Liver (tissue), 9 donors: ENCODE measurements around the gene ACAD8. TPM values are rescaled to one million over a fixed set of nuclear protein-coding genes. Genes with fewer than 3 reads are reported as not detected.

Experiments used
- DNase-seq: peaks from one replicate; pipeline ENCODE4 v3.0.0-alpha.2; 2017; ENCODE audit warnings: low spot score
- H3K27ac ChIP-seq, 2 donors: one replicate each; pipeline ENCODE4 v1.7.0; 2013; ENCODE audit warnings: inconsistent platforms in 2 of 2, low read length in 2 of 2, control low read depth in 1 of 2, low read depth in 1 of 2, mild to moderate bottlenecking in 1 of 2
- H3K27me3 ChIP-seq, 4 donors: one replicate each; pipeline versions ENCODE4 v1.6.1 to v1.7.0; 2013; ENCODE audit warnings: low read length in 3 of 4, inconsistent platforms in 1 of 4, mild to moderate bottlenecking in 1 of 4, moderate library complexity in 1 of 4; ENCODE audit not compliant: control insufficient read depth in 4 of 4, insufficient read depth in 4 of 4
- H3K36me3 ChIP-seq, 4 donors: one replicate each; pipeline versions ENCODE4 v1.6.1 to v1.7.0; 2013; ENCODE audit warnings: low read length in 3 of 4, mild to moderate bottlenecking in 3 of 4, low read depth in 1 of 4, moderate library complexity in 1 of 4; ENCODE audit not compliant: control insufficient read depth in 4 of 4, insufficient read depth in 3 of 4
- H3K4me1 ChIP-seq, 4 donors: one replicate each; pipeline versions ENCODE4 v1.6.1 to v1.7.0; 2013; ENCODE audit warnings: low read length in 3 of 4, mild to moderate bottlenecking in 3 of 4, moderate library complexity in 1 of 4; ENCODE audit not compliant: control insufficient read depth in 4 of 4, insufficient read depth in 4 of 4
- H3K4me3 ChIP-seq, 3 donors: one replicate each; pipeline versions ENCODE4 v1.6.1 to v1.7.0; 2013; ENCODE audit warnings: low read length in 3 of 3, control low read depth in 1 of 3, low read depth in 1 of 3, mild to moderate bottlenecking in 1 of 3
- H3K9ac ChIP-seq, 2 donors: one replicate each; pipeline ENCODE4 v1.7.0; 2013; ENCODE audit warnings: low read length in 2 of 2, mild to moderate bottlenecking in 2 of 2, moderate library complexity in 2 of 2, control low read depth in 1 of 2, low read depth in 1 of 2
- H3K9me3 ChIP-seq, 4 donors: one replicate each; pipeline versions ENCODE4 v1.6.1 to v1.7.0; 2013; ENCODE audit warnings: low read length in 3 of 4; ENCODE audit not compliant: control insufficient read depth in 4 of 4
- EGR1 ChIP-seq, 2 donors: IDR thresholded peaks; 2 replicates each; pipeline ENCODE4 v1.6.1; 2016 to 2018; ENCODE audit warnings: antibody characterized with exemption in 2 of 2, low read depth in 2 of 2
- FOXA1 ChIP-seq: IDR thresholded peaks from 2 replicates; pipeline ENCODE4 v1.6.1; 2016; ENCODE audit warnings: antibody characterized with exemption
- GABPA ChIP-seq, 2 donors: IDR thresholded peaks in 1 of 2; conservative IDR thresholded peaks in 1 of 2; 2 replicates each; pipeline ENCODE4 v1.6.1; 2016; ENCODE audit warnings: antibody characterized with exemption in 2 of 2, mild to moderate bottlenecking in 1 of 2, moderate library complexity in 1 of 2
- HNF4A ChIP-seq, 2 donors: conservative IDR thresholded peaks; 2 replicates each; pipeline ENCODE4 v1.6.1; 2016; ENCODE audit warnings: antibody characterized with exemption in 2 of 2, mild to moderate bottlenecking in 2 of 2
- HNF4G ChIP-seq: IDR thresholded peaks from 2 replicates; pipeline ENCODE4 v1.6.1; 2016; ENCODE audit warnings: antibody characterized with exemption
- JUND ChIP-seq, 2 donors: IDR thresholded peaks; 2 replicates each; pipeline ENCODE4 v1.6.1; 2016; ENCODE audit warnings: antibody characterized with exemption in 2 of 2
- NR2F2 ChIP-seq: IDR thresholded peaks from 2 replicates; pipeline ENCODE4 v1.6.1; 2016; ENCODE audit warnings: antibody characterized with exemption
- RAD21 ChIP-seq, 2 donors: IDR thresholded peaks; 2 replicates each; pipeline ENCODE4 v1.6.1; 2016; ENCODE audit warnings: antibody characterized with exemption in 2 of 2, mild to moderate bottlenecking in 2 of 2
- RXRA ChIP-seq, 2 donors: IDR thresholded peaks; 2 replicates each; pipeline ENCODE4 v1.6.1; 2017 to 2018; ENCODE audit warnings: antibody characterized with exemption in 2 of 2, mild to moderate bottlenecking in 1 of 2
- SP1 ChIP-seq: IDR thresholded peaks from 2 replicates; pipeline ENCODE4 v1.6.1; 2018; ENCODE audit warnings: antibody characterized with exemption, mild to moderate bottlenecking
- TAF1 ChIP-seq: conservative IDR thresholded peaks from 2 replicates; pipeline ENCODE4 v1.6.1; 2016; ENCODE audit warnings: antibody characterized with exemption, mild to moderate bottlenecking
- YY1 ChIP-seq: IDR thresholded peaks from 2 replicates; pipeline ENCODE4 v1.6.1; 2016; ENCODE audit warnings: antibody characterized with exemption, mild to moderate bottlenecking
- WGBS: extraction: QIAGEN DNeasy Blood & Tissue Kit; methylation state at CpG from one replicate; pipeline ENCODE4 v1.1.7; 2013; 5-methylcytosine and 5-hydroxymethylcytosine counted together
- polyA plus RNA-seq, 2 donors: library from polyadenylated mRNA; stranded (reverse) in 1 of 2; unstranded in 1 of 2; fragments of 200-250 nt in 1 of 2; fragments of >200 nt in 1 of 2; fragmentation: Nextera tagmentation in 1 of 2; extraction: Ambion mirVana in 1 of 2; gene quantifications; one replicate each; pipeline versions ENCODE4 v1.2.1 to v1.2.3, GENCODE V29; 2013 to 2015
- total RNA-seq, 2 donors: library from RNA; depleted of rRNA; stranded (reverse); fragments of >200 nt; gene quantifications; one replicate each; pipeline ENCODE4 v1.2.3, GENCODE V29; 2014
- TF ChIP-seq, protein P1 (sequence below): IDR thresholded peaks from 2 replicates; pipeline ENCODE4 v1.6.1; 2016; ENCODE audit warnings: antibody characterized with exemption
- TF ChIP-seq, protein P2 (sequence below): IDR thresholded peaks from 2 replicates; pipeline ENCODE4 v1.6.1; 2016; ENCODE audit warnings: antibody characterized with exemption
- TF ChIP-seq, protein P3 (sequence below): IDR thresholded peaks from 2 replicates; pipeline ENCODE4 v1.6.1; 2016; ENCODE audit warnings: antibody characterized with exemption
- TF ChIP-seq, protein P4 (sequence below): IDR thresholded peaks from 2 replicates; pipeline ENCODE4 v1.6.1; 2016; ENCODE audit warnings: antibody characterized with exemption, mild to moderate bottlenecking
- TF ChIP-seq, protein P5 (sequence below): fragments of 150-350 bp; IDR thresholded peaks from 2 replicates; pipeline ENCODE4 v1.5.1; 2017; ENCODE audit warnings: improper control_type of control experiment, low read depth, low read length; ENCODE audit not compliant: missing input control
- donor health status: healthy.
- donor health status: healthy.
- donor health status: healthy.
- donor health status: healthy.
- donor health status: healthy.

ACAD8 gene
- total and polyA plus RNA-seq, 4 donors, result 14.1 to 32.2 (median 27.1) TPM

DNA sequence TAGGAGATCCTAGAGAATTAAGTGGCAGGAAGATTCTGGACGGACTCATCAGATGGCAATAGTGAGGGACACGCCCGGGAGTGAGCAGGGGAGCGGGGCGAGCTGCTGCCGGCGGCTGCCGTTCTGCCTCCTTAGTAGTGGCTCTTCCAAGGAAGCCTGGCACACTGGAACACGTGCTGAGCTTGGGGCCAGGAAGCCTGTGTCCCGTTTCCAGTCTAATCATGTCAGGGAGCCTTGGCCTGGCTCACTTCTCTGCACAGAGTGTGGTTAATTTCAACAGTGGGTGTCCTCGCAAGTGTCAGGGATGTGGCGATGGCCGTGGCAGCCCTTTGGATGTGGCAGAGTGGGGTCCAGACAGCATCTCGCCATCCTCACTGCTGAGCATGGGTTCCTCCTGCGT is 39.3 kb downstream of the ACAD8 start:
- Histone ChIP-seq H3K27me3 (peaks cover 0 to 4% (median 0%) of the 10 kb centered on the region in 4 donors), H3K36me3 (no peaks in the 10 kb centered on the region), H3K9me3 (no peaks in the 10 kb centered on the region), H3K27ac (no peak overlapping the region), H3K4me1 (no peaks in the 10 kb centered on the region), H3K9ac (no peak overlapping the region), H3K4me3 (no peak overlapping the region)
- DNase-seq, result no peak
- TF ChIP-seq, protein P1, sequence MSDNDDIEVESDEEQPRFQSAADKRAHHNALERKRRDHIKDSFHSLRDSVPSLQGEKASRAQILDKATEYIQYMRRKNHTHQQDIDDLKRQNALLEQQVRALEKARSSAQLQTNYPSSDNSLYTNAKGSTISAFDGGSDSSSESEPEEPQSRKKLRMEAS, result no peak
- TF ChIP-seq, protein P2, sequence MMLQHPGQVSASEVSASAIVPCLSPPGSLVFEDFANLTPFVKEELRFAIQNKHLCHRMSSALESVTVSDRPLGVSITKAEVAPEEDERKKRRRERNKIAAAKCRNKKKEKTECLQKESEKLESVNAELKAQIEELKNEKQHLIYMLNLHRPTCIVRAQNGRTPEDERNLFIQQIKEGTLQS, result no peak
- no peak for TF ChIP-seq HNF4G
- TF ChIP-seq EGR1 (IDR thresholded peaks at IDR 0.05; ENCODE audit: low read depth in 2 of 2), result no peak
- no peak for TF ChIP-seq TAF1
- no peak for TF ChIP-seq RXRA (IDR thresholded peaks at IDR 0.05)
- TF ChIP-seq, protein P3, sequence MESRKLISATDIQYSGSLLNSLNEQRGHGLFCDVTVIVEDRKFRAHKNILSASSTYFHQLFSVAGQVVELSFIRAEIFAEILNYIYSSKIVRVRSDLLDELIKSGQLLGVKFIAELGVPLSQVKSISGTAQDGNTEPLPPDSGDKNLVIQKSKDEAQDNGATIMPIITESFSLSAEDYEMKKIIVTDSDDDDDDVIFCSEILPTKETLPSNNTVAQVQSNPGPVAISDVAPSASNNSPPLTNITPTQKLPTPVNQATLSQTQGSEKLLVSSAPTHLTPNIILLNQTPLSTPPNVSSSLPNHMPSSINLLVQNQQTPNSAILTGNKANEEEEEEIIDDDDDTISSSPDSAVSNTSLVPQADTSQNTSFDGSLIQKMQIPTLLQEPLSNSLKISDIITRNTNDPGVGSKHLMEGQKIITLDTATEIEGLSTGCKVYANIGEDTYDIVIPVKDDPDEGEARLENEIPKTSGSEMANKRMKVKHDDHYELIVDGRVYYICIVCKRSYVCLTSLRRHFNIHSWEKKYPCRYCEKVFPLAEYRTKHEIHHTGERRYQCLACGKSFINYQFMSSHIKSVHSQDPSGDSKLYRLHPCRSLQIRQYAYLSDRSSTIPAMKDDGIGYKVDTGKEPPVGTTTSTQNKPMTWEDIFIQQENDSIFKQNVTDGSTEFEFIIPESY, result no peak
- no peak for TF ChIP-seq NR2F2
- TF ChIP-seq GABPA (IDR thresholded peaks at IDR 0.05 in 1 of 2, conservative IDR thresholded peaks at IDR 0.05 in 1 of 2), result no peak
- TF ChIP-seq SP1, result no peak
- TF ChIP-seq, protein P4, sequence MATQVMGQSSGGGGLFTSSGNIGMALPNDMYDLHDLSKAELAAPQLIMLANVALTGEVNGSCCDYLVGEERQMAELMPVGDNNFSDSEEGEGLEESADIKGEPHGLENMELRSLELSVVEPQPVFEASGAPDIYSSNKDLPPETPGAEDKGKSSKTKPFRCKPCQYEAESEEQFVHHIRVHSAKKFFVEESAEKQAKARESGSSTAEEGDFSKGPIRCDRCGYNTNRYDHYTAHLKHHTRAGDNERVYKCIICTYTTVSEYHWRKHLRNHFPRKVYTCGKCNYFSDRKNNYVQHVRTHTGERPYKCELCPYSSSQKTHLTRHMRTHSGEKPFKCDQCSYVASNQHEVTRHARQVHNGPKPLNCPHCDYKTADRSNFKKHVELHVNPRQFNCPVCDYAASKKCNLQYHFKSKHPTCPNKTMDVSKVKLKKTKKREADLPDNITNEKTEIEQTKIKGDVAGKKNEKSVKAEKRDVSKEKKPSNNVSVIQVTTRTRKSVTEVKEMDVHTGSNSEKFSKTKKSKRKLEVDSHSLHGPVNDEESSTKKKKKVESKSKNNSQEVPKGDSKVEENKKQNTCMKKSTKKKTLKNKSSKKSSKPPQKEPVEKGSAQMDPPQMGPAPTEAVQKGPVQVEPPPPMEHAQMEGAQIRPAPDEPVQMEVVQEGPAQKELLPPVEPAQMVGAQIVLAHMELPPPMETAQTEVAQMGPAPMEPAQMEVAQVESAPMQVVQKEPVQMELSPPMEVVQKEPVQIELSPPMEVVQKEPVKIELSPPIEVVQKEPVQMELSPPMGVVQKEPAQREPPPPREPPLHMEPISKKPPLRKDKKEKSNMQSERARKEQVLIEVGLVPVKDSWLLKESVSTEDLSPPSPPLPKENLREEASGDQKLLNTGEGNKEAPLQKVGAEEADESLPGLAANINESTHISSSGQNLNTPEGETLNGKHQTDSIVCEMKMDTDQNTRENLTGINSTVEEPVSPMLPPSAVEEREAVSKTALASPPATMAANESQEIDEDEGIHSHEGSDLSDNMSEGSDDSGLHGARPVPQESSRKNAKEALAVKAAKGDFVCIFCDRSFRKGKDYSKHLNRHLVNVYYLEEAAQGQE, result no peak
- no peak for TF ChIP-seq JUND (IDR thresholded peaks at IDR 0.05)
- TF ChIP-seq, protein P5, sequence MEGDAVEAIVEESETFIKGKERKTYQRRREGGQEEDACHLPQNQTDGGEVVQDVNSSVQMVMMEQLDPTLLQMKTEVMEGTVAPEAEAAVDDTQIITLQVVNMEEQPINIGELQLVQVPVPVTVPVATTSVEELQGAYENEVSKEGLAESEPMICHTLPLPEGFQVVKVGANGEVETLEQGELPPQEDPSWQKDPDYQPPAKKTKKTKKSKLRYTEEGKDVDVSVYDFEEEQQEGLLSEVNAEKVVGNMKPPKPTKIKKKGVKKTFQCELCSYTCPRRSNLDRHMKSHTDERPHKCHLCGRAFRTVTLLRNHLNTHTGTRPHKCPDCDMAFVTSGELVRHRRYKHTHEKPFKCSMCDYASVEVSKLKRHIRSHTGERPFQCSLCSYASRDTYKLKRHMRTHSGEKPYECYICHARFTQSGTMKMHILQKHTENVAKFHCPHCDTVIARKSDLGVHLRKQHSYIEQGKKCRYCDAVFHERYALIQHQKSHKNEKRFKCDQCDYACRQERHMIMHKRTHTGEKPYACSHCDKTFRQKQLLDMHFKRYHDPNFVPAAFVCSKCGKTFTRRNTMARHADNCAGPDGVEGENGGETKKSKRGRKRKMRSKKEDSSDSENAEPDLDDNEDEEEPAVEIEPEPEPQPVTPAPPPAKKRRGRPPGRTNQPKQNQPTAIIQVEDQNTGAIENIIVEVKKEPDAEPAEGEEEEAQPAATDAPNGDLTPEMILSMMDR, result no peak
- no peak for TF ChIP-seq HNF4A (conservative IDR thresholded peaks at IDR 0.05)
- no peak for TF ChIP-seq FOXA1
- no peak for TF ChIP-seq RAD21 (IDR thresholded peaks at IDR 0.05)
- TF ChIP-seq YY1, result no peak
- WGBS, result 86% methylated on average over 15 of the region's 15 CpGs
